HG02610 (cell line): Measurements from ENCODE around the gene ZBTB7C.

ENCODE experiments used
- ATAC-seq: cut with Tn5 transposase; IDR thresholded peaks from one replicate; pipeline ENCODE4 v1.9.1; 2021; ENCODE audit warnings: mild to moderate bottlenecking, moderate library complexity; ENCODE audit not compliant: unreplicated experiment

Gene ZBTB7C

GRCh38 chr18:48199399-48199798 is 209.8 kb downstream of the ZBTB7C start:
- no peak for ATAC-seq

GRCh38 chr18:48197819-48198218 is 211.4 kb downstream of the ZBTB7C start:
- no peak for ATAC-seq

GRCh38 chr18:48195787-48196186 is 213.4 kb downstream of the ZBTB7C start:
- no peak for ATAC-seq

- ATAC-seq: no peak
These were observed 214.5 kb downstream of the ZBTB7C start for GRCh38 chr18:48194591-48195181.

GRCh38 chr18:48193521-48194492 is 215.4 kb downstream of the ZBTB7C start:
- ATAC-seq: no peak

GRCh38 chr18:48192542-48192941 is 216.6 kb downstream of the ZBTB7C start:
- no peak for ATAC-seq

- ATAC-seq: no peak
These were observed 217.7 kb downstream of the ZBTB7C start for GRCh38 chr18:48191494-48191893.

GRCh38 chr18:48190994-48191393 is 218.2 kb downstream of the ZBTB7C start:
- ATAC-seq: no peak

- ATAC-seq: no peak
These were observed 220.6 kb downstream of the ZBTB7C start for GRCh38 chr18:48188609-48189008.

GRCh38 chr18:48186861-48187260 is 222.3 kb downstream of the ZBTB7C start:
- no peak for ATAC-seq

GRCh38 chr18:48186131-48186766 is 222.9 kb downstream of the ZBTB7C start:
- ATAC-seq: no peak

GRCh38 chr18:48184118-48184517 is 225.1 kb downstream of the ZBTB7C start:
- ATAC-seq: no peak

GRCh38 chr18:48183613-48184012 is 225.6 kb downstream of the ZBTB7C start:
- no peak for ATAC-seq

GRCh38 chr18:48182779-48183178 is 226.4 kb downstream of the ZBTB7C start:
- no peak for ATAC-seq

GRCh38 chr18:48181857-48182256 is 227.3 kb downstream of the ZBTB7C start:
- no peak for ATAC-seq

- ATAC-seq: no peak
These were observed 227.9 kb downstream of the ZBTB7C start for GRCh38 chr18:48181087-48181823.

- ATAC-seq: no peak
These were observed 229.5 kb downstream of the ZBTB7C start for GRCh38 chr18:48179666-48180065.

- ATAC-seq: no peak
These were observed 230.2 kb downstream of the ZBTB7C start for GRCh38 chr18:48179001-48179400.

GRCh38 chr18:48176909-48177308 is 232.3 kb downstream of the ZBTB7C start:
- ATAC-seq: no peak

- ATAC-seq: no peak
These were observed 235.6 kb downstream of the ZBTB7C start for GRCh38 chr18:48173557-48173956.
